Astrocyte of the spinal cord (primary cell): ENCODE data around the gene SLC25A26.
A peak's percentile ranks its signal among the peaks of the same experiment; 100 is the strongest.
"Not testable (repeated sequence)": the region's sequence is repeated elsewhere in the genome, so short reads cannot be mapped to it uniquely, and the experiment has no call there.

ENCODE experiments used
- DNase-seq: peaks from one replicate; pipeline ENCODE4 v3.0.0; 2011; ENCODE audit warnings: low read depth, low spot score
- H3K4me3 ChIP-seq: 2 replicates; pipeline ENCODE4 v1.5.1; 2011; ENCODE audit warnings: low read depth, mild to moderate bottlenecking, low read length, moderate library complexity
- in situ Hi-C: cut with HindIII; loops from 2 replicates; pipeline ENCODE4 v1.10.0; 2017; ENCODE audit warnings: low sequenced_read_pairs
- TF ChIP-seq, protein P1 (sequence below): IDR thresholded peaks from 2 replicates; pipeline ENCODE4 v1.5.1; 2012; ENCODE audit warnings: low read depth, mild to moderate bottlenecking, low read length, inconsistent platforms

Gene SLC25A26

DNA sequence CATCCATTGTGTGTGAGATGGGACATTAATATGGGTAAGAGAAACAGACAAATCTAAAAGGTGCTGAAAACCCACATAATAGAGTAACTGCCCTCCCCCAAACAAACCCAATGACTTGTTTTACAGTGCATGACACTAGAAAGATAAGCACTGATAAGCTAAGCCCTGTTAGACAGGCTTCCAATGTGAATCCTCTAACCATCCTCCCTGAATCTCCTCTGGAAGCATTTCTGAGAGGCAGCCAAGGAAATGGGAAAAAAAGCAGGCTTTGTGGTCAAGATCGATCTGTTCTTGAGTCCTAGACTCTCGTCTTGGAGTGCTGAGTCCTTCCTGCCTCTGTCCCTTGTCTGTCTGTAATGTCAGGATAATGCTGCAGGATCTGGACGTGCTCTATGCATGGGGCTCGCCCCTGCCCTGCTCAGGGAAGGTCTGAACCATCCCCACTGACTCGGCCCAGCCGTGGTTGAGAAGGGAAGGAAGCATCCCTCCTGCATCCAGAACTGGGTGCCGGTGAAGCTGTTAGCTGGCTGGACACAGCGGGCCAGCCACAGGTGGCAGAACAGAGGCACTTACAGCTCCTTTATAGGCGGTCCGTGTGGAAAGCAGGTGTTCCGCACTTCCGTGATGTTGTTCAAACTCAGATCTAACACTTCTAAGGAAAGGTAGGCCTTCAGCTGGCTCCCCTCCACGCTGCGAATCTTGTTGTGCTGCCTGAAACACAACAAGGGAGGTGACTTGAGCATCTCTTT lies 195.9 kb downstream of the SLC25A26 start:
- H3K4me3 ChIP-seq, result no peak overlapping the region

DNA sequence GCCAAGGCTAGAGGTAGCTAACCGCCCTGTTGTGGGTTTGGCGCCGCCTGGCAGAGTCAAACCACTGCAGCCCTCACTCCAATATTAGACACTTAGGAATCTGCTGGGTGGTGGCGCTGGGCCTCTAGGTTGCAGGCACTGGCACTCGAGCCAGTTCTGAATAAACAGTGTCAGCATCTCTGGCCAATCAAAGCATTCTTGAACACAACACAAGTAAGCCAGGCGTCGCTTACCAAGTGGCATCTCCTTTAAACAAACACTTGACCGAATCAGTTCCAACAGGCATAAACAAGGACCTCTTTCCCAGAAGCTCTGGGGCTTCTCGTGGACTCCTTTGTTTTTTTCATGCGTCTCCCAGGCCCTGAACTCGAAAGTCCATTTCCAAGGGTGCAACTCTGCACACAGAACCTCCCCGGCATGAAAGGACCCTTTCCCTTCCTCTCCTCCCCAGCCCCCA lies 197.7 kb downstream of the SLC25A26 start:
- TF ChIP-seq, protein P1, sequence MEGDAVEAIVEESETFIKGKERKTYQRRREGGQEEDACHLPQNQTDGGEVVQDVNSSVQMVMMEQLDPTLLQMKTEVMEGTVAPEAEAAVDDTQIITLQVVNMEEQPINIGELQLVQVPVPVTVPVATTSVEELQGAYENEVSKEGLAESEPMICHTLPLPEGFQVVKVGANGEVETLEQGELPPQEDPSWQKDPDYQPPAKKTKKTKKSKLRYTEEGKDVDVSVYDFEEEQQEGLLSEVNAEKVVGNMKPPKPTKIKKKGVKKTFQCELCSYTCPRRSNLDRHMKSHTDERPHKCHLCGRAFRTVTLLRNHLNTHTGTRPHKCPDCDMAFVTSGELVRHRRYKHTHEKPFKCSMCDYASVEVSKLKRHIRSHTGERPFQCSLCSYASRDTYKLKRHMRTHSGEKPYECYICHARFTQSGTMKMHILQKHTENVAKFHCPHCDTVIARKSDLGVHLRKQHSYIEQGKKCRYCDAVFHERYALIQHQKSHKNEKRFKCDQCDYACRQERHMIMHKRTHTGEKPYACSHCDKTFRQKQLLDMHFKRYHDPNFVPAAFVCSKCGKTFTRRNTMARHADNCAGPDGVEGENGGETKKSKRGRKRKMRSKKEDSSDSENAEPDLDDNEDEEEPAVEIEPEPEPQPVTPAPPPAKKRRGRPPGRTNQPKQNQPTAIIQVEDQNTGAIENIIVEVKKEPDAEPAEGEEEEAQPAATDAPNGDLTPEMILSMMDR, result peak; percentile 16
- in situ Hi-C loops, result no loop called here
- peak; percentile 75 for DNase-seq
- H3K4me3 ChIP-seq, result no peak overlapping the region

More for the DNA sequence above, 195.9 kb downstream of the SLC25A26 start:
- DNase-seq, result no peak
- TF ChIP-seq, protein P1, result no peak
- in situ Hi-C loops, result no loop called here

- no peak overlapping the region for H3K4me3 ChIP-seq
Observed at GRCh38 chr3:66419036-66419435, 198.2 kb downstream of the SLC25A26 start.

DNA sequence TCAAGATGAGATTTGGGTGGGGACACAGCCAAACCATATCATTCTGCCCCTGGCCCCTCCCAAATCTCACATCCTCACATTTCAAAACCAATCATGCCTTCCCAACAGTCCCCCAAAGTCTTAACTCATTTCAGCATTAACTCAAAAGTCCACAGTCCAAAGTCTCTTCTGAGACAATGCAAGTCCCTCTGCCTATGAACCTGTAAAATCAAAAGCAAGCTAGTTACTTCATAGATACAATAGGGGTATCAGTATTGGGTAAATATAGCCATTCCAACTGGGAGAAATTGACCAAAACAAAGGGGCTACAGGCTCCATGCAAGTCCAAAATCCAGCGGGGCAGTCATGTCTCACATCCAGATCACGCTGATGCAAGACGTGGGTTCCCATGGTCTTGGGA lies 200.3 kb downstream of the SLC25A26 start:
- in situ Hi-C loops, H3K4me3 ChIP-seq, DNase-seq: not testable (repeated sequence)

More at GRCh38 chr3:66419036-66419435, 198.2 kb downstream of the SLC25A26 start:
- DNase-seq, result no peak
- TF ChIP-seq, protein P1, result no peak
- in situ Hi-C loops, result no loop called here

GRCh38 chr3:66421893-66422292 lies 201.1 kb downstream of the SLC25A26 start:
- DNase-seq, in situ Hi-C loops, H3K4me3 ChIP-seq: not testable (repeated sequence)

- TF ChIP-seq, protein P1, result peak; percentile 9
- peak; percentile 88 for DNase-seq
Observed at GRCh38 chr3:66423791-66424190, 203.0 kb downstream of the SLC25A26 start.

GRCh38 chr3:66425032-66425431 lies 204.2 kb downstream of the SLC25A26 start:
- H3K4me3 ChIP-seq, result no peak overlapping the region
- in situ Hi-C loops, result no loop called here
- DNase-seq, result no peak
- TF ChIP-seq, protein P1, result no peak

More at GRCh38 chr3:66423791-66424190, 203.0 kb downstream of the SLC25A26 start:
- no peak overlapping the region for H3K4me3 ChIP-seq
- in situ Hi-C loops, result no loop called here
